ENCODE measurements around the gene LARP4B.

DNA sequence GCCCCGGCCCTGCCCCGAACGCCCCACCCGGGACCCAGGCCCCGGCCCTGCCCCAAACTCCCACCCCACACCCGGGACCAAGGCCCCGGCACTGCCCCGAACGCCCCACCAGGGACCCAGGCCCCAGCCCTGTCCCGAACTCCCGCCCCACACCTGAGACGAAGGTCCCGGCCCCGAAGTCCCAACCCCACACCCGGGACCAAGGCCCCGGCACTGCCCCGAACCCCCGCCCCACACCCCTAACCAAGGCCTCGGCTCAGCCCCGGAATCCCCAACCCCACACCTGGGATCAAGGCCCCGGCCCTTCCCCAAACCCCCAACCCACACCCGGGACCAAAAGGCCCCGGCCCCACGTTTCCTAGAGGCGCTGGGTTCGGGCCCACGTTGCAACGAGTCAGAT is 1.1 kb upstream of the LARP4B start:
- TF ChIP-seq, protein P1, sequence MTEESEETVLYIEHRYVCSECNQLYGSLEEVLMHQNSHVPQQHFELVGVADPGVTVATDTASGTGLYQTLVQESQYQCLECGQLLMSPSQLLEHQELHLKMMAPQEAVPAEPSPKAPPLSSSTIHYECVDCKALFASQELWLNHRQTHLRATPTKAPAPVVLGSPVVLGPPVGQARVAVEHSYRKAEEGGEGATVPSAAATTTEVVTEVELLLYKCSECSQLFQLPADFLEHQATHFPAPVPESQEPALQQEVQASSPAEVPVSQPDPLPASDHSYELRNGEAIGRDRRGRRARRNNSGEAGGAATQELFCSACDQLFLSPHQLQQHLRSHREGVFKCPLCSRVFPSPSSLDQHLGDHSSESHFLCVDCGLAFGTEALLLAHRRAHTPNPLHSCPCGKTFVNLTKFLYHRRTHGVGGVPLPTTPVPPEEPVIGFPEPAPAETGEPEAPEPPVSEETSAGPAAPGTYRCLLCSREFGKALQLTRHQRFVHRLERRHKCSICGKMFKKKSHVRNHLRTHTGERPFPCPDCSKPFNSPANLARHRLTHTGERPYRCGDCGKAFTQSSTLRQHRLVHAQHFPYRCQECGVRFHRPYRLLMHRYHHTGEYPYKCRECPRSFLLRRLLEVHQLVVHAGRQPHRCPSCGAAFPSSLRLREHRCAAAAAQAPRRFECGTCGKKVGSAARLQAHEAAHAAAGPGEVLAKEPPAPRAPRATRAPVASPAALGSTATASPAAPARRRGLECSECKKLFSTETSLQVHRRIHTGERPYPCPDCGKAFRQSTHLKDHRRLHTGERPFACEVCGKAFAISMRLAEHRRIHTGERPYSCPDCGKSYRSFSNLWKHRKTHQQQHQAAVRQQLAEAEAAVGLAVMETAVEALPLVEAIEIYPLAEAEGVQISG (CRISPR knock-in tag; IDR thresholded peaks at IDR 0.05) = no peak
- TF ChIP-seq, protein P2, sequence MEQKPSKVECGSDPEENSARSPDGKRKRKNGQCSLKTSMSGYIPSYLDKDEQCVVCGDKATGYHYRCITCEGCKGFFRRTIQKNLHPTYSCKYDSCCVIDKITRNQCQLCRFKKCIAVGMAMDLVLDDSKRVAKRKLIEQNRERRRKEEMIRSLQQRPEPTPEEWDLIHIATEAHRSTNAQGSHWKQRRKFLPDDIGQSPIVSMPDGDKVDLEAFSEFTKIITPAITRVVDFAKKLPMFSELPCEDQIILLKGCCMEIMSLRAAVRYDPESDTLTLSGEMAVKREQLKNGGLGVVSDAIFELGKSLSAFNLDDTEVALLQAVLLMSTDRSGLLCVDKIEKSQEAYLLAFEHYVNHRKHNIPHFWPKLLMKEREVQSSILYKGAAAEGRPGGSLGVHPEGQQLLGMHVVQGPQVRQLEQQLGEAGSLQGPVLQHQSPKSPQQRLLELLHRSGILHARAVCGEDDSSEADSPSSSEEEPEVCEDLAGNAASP (CRISPR knock-in tag; IDR thresholded peaks at IDR 0.05; ENCODE audit: borderline replicate concordance) = no peak
- no peak for TF ChIP-seq CEBPB (IDR thresholded peaks at IDR 0.05; ENCODE audit: borderline replicate concordance, low read depth, low read length)
